Heart left ventricle (tissue), 13 donors: Measurements from ENCODE around the gene AIMP1.

ENCODE experiments used
- CTCF ChIP-seq, 12 donors: fragments of 200-600 bp; sonication (generic) in 4 of 12; IDR thresholded peaks; one replicate each; pipeline versions ENCODE4 v1.5.0 to v1.8.0; 2018 to 2022; ENCODE audit warnings: antibody characterized with exemption in 12 of 12, mild to moderate bottlenecking in 5 of 12
- POLR2A ChIP-seq, 2 donors: fragments of 450-650 bp; IDR thresholded peaks; one replicate each; pipeline ENCODE4 v1.6.1; 2017; ENCODE audit warnings: antibody characterized with exemption in 2 of 2, mild to moderate bottlenecking in 2 of 2, moderate library complexity in 2 of 2
- donor health status: ischemic (EF 13 %, LVEDD 7.1; RV severe dilation, severe dysfunction).
- donor health status: DM: no; HTN: yes; CAD: no.
- donor health status: DM: no; HTN: no; CAD: no.
- donor health status: ischemic (EF 25% LVEDD 6.9; RV normal size, moderate dysfunction).
- donor health status: ischemic (EF 25% LVEDD 5.7; RV mildly dilated, moderate dysfunction).
- donor health status: ischemic (EF 35%, LVEDD 5.7; RV mildly dilated, moderate dysfunction).
- donor health status: nonischemic (EF 11% LVEDD 7.7; RV severe dilation, severe dysfunction).
- donor health status: DM: yes; HTN: yes; CAD: no.
- donor health status: PGD.
- donor health status: ischemic (EF 29% LVEDD 5.4; RV normal size, mild dysfunction).
- donor health status: nonischemic (EF 23%, LVEDD 6.1; RV moderate dilation, normal function).

- no peak for TF ChIP-seq POLR2A (IDR thresholded peaks at IDR 0.05)
- TF ChIP-seq CTCF (IDR thresholded peaks at IDR 0.05) = no peak
Measured at GRCh38 chr4:106344647-106344970, 28.3 kb downstream of the AIMP1 start.
